NCI-H2107 treated with DMSO at 0.1 percent for 48 hours (cell line): ENCODE data around the gene HSP90B1.

Experiments used
- DNase-seq: peaks from one replicate; lab custom pipeline; 2025; ENCODE audit not compliant: unreplicated experiment; lab: John Stamatoyannopoulos, UW

The HSP90B1 gene

GRCh38 chr12:103929046-103929783 lies 995 bp upstream of the HSP90B1 start:
- peak; percentile 97 for DNase-seq

- DNase-seq = no peak
Observed at GRCh38 chr12:103929784-103930033, 501 bp upstream of the HSP90B1 start.

- no peak for DNase-seq
Observed at GRCh38 chr12:103930787-103931735, 851 bp downstream of the HSP90B1 start.

DNA sequence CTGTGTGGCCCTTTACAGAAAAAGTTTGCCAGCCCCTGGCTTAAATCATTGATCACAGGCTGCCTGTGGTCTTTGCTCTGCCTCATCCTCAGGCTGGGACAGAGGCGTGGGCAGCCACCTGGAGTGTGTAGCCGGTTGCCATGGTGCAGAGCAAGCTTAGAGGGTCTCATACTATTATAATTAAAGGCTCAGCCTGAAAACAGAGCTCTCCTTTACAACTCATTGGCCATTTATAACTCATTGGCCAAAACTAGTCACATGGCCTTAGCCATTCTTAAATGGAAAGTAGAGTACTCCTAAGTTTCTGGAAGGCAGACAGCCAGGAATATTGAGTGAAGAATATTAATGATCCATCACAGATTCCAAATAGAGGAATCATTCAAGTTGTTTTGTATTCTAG lies 3.0 kb downstream of the HSP90B1 start:
- no peak for DNase-seq

DNA sequence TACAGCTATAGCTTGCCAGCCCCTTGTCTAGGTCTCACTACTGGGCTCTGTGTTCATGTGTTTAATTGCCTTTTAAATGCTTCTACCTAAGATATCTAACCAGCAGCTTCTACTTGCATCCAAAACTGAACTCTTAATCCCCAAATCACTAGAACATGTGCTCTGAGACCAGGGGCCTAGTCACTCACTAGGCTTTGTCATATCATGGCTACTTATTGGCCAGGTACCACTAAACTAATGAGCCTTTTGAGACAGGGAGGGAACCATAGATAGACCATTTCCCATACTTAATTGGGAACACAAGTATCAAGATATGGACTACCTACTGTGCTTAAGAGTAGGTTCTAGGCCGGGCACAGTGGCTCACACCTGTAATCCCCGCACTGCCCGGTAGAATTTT lies 6.5 kb downstream of the HSP90B1 start:
- no peak for DNase-seq

- DNase-seq = no peak
Observed at GRCh38 chr12:103944964-103945363, 14.8 kb downstream of the HSP90B1 start.

GRCh38 chr12:103947871-103948555 lies 17.8 kb downstream of the HSP90B1 start:
- DNase-seq = no peak

DNA sequence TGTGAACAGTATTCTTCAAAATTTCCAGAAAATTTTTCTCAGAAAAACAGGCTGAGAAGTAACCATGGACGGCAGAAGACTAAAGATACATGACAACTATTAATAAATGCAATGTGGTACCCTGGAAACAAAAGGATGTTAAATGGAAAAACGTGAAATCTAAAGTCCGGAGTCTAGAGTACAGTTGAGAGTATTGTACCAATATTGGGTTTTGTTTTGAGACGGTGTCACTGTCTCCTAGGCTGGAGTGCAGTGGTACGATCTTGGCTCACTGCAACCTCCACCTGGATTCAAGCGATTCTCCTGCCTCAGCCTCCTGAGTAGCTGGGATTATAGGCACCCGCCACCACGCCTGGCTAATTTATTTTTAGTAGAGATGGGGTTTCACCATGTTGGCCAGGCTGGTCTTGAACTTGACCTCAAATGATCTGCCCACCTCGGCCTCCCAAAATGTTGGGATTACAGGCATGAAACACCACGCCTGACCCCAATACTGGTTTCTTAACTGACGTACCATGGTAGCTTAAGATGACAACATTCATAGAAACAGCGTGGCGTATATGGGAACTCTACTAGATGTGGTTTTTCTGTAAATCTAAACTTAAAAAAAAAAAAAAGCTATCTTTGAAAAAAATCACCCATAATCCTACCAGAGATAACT lies 18.7 kb downstream of the HSP90B1 start:
- DNase-seq = no peak

DNA sequence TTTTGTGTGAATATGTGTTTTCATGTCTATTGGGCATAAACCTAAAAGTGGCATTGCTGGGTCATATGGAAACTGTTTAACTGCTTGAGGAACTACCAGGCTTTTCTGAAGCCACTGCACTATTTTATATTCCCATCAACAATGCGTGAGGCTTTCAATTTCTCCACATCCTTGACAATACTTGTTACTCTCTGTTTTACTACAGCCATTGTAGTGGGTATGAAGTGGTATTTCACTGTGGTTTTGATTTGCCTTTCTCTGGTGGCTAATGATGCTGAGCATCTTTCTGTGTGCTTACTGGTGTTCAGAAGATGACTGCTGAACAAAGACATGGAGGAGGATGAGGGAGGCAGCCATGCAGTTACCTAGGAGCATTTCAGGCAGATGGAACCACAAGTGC lies 22.3 kb downstream of the HSP90B1 start:
- DNase-seq = no peak

- no peak for DNase-seq
Observed at GRCh38 chr12:103955811-103956508, 25.8 kb downstream of the HSP90B1 start.

GRCh38 chr12:103956509-103957027 lies 26.4 kb downstream of the HSP90B1 start:
- no peak for DNase-seq

DNA sequence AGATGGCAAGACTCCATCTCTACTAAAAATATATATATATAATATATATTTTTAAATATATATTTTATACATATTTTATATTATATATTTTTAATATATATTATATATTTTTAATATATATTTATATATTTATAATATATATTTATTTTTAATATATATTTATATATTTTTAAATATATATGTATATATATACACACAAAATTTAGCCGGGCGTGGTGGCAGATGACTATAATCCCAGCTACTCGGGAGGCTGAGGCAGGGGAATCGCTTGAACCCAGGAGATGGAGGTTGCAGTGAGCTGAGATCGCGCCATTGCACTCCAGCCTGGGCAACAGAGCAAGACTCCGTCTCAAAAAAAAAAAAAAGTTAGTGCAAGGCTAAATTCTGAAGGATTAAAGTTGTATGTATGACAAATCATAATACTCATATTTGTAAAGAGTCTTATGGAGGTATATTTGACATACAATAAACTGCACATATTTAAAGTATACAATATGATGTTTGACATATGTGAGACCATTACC lies 27.7 kb downstream of the HSP90B1 start:
- DNase-seq = no peak

GRCh38 chr12:103958621-103959020 lies 28.4 kb downstream of the HSP90B1 start:
- DNase-seq = no peak

DNA sequence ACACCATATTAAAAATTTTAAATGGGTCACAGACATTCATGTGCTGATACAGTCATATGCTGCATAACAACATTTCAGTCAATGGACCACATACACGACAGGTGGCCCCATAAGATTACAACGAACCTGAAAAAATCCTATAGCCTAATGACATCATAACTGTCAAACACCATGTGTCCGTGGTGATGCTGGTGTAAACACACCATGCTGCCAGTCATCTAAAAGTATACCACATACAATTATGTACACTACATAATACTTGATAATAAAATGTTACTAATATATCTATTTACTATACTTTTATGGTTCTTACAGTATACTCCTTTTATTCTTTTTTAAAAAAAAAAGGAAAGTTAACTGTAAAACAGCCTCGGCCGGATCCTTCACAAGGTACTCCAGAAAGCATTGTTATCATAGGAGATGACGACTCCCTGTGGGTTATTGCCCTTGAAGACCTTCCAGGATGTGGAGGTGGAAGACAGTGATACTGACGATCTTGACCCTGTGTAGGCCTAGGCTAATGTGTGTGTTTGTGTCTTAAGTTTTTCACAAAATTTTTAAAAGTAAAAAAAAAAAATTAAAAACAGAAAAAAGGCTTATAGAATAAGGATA lies 30.5 kb downstream of the HSP90B1 start:
- no peak for DNase-seq

DNA sequence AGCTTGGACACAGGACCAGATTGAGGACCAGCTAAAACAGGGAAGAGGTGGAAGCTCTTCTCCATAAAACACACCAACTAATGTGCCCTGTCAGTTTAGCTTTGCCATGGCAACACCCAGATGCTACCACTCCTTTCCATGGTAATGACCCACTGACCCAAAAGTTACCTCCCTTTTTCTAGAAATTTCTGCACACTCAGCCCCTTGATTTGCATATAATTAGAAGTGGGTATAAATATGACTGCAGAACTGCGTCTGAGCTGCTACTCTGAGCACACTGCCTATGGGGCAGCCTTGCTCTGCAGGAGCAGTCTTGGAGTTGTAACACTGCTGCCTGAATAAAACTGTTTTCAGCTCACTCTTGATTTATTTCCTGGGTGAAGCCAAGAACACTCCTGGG lies 32.3 kb downstream of the HSP90B1 start:
- no peak for DNase-seq

DNA sequence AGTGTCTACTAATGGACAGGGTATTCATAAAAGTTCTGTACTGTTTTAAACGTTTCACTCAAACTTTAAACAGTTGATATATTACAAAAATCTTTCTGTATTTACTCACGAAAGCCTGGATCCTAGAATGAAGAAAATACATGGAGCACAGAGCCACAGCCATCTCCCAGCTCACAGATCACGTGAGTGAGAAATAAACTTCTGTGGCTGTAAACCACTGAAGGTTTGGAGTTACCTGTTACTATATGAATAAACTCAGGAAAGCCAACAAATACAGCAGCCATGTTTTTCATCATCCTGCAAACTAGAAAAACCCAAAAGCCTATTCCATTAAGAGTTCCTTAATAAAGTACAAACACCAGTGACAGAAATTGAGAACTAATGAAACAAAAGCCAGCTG lies 34.6 kb downstream of the HSP90B1 start:
- no peak for DNase-seq

DNA sequence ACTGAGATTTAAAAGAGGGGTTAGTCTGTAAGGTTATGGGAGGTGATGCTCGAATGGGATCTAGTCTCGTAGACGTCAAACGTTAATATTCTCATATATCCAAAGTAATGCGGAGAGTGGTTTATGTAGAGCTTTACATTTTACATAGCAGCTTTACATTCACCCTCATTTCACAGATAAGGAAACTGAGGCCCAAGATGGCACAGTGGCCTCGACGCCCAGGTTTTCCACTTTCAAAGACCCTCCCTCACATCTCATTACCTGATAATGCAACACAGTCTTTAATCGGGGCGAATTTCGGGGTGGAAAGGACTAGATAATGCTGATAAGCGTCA lies 35.0 kb downstream of the HSP90B1 start:
- no peak for DNase-seq

DNA sequence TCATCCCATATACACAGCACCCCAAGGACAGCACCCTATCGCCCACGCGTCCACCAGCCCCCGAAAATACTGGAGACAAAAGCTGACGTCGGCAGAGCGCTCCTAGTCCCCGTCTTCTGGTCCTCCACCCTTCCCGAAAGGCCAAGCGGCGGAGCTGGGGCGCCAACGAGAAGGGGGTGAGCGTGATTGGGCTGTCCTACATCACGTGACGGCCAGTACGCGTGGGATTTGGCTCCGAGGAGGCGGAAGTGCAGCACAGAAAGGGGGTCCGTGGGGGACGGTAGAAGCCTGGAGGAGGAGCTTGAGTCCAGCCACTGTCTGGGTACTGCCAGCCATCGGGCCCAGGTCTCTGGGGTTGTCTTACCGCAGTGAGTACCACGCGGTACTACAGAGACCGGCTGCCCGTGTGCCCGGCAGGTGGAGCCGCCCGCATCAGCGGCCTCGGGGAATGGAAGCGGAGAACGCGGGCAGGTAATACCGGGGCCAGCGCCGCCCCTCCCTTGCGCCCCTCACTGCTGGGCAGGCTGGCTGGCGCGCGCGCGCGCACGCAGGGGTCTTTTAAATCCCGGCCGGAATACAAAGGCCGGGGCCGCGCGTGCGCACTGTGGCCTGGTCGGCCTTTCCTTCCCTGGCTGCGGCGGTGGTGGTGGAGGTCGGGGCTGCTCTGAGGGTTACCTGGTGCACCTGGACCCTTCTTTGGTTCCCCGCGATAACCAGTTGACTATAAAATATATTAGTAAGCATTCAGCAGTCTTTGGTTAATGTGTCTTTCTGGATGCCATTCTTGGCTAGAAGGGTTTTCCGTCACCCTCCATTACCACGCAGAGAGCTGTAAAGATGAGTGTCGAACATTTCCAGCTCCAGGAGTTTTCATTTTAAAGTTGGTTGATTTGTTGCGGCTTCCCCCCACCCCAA lies 35.6 kb downstream of the HSP90B1 start, which contains the start of gene TDG:
TSS of gene TDG (plus strand) at position 283 of the 915 bp plus-strand sequence. CDS start at position 449, 166 bp downstream.
- DNase-seq = peak; percentile 98

- DNase-seq = no peak
Observed at GRCh38 chr12:103966736-103967135, 36.5 kb downstream of the HSP90B1 start.
